CMK (cell line): ENCODE results near the gene IGSF9.

ENCODE experiments used
- DNase-seq: peaks from one replicate; pipeline ENCODE4 v3.0.0-alpha.2; 2010; ENCODE audit warnings: low read depth

IGSF9 gene

GRCh38 chr1:159972443-159973205 lies 27.2 kb upstream of the IGSF9 start:
- no peak for DNase-seq

- DNase-seq, result no peak
These were observed 25.5 kb upstream of the IGSF9 start for GRCh38 chr1:159970932-159971342.

- DNase-seq, result no peak
These were observed 23.5 kb upstream of the IGSF9 start for GRCh38 chr1:159968901-159969300.

GRCh38 chr1:159965263-159965662 lies 19.9 kb upstream of the IGSF9 start:
- DNase-seq, result no peak

GRCh38 chr1:159964144-159964543 lies 18.7 kb upstream of the IGSF9 start:
- DNase-seq, result no peak

GRCh38 chr1:159962176-159962575 lies 16.8 kb upstream of the IGSF9 start:
- no peak for DNase-seq

GRCh38 chr1:159961636-159962035 lies 16.2 kb upstream of the IGSF9 start:
- no peak for DNase-seq

GRCh38 chr1:159960721-159961381 lies 15.4 kb upstream of the IGSF9 start:
- no peak for DNase-seq

- DNase-seq, result no peak
These were observed 14.0 kb upstream of the IGSF9 start for GRCh38 chr1:159959451-159959850.

GRCh38 chr1:159958719-159959380 lies 13.4 kb upstream of the IGSF9 start:
- no peak for DNase-seq

- no peak for DNase-seq
These were observed 12.4 kb upstream of the IGSF9 start for GRCh38 chr1:159957824-159958268.

- no peak for DNase-seq
These were observed 10.0 kb upstream of the IGSF9 start for GRCh38 chr1:159955456-159955855.

GRCh38 chr1:159953536-159954515 lies 8.4 kb upstream of the IGSF9 start, which contains the start of gene SLAMF9:
SLAMF9 (minus strand) TSS chr1:159954237; CDS start chr1:159954137, 100 bp downstream.
- no peak for DNase-seq

GRCh38 chr1:159952932-159953331 lies 7.5 kb upstream of the IGSF9 start:
- DNase-seq, result no peak

GRCh38 chr1:159951551-159951950 lies 6.1 kb upstream of the IGSF9 start:
- no peak for DNase-seq

GRCh38 chr1:159951016-159951415 lies 5.6 kb upstream of the IGSF9 start:
- no peak for DNase-seq

- no peak for DNase-seq
These were observed 4.6 kb upstream of the IGSF9 start for GRCh38 chr1:159949981-159950381.

GRCh38 chr1:159949123-159949522 lies 3.7 kb upstream of the IGSF9 start:
- DNase-seq, result no peak

GRCh38 chr1:159947942-159948341 lies 2.5 kb upstream of the IGSF9 start:
- no peak for DNase-seq

GRCh38 chr1:159946242-159947187 lies 1.1 kb upstream of the IGSF9 start:
- no peak for DNase-seq
